Epithelial cell of esophagus (primary cell): Measurements from ENCODE around the gene NAA10.

Experiments used
- DNase-seq: peaks from one replicate; pipeline ENCODE4 v3.0.0; 2010; ENCODE audit warnings: low read depth
- H3K4me3 ChIP-seq: 2 replicates; pipeline ENCODE4 v1.5.1; 2011; ENCODE audit warnings: mild to moderate bottlenecking, low read length, control low read depth
- CTCF ChIP-seq: IDR thresholded peaks from 2 replicates; pipeline ENCODE4 v1.5.1; 2011; ENCODE audit warnings: low read depth, mild to moderate bottlenecking, low read length, control low read depth, inconsistent platforms; ENCODE audit not compliant: insufficient read depth; ENCODE audit errors: missing control alignments

NAA10 gene

GRCh38 chrX:153965406-153965805, 30.6 kb upstream of the NAA10 start:
- no peak for TF ChIP-seq CTCF
- H3K4me3 ChIP-seq = no peak overlapping the region
- no peak for DNase-seq

GRCh38 chrX:153964105-153964504, 29.3 kb upstream of the NAA10 start:
- no peak overlapping the region for H3K4me3 ChIP-seq
- DNase-seq = no peak

GRCh38 chrX:153963546-153963945, 28.7 kb upstream of the NAA10 start:
- DNase-seq = no peak
- no peak for TF ChIP-seq CTCF
- no peak overlapping the region for H3K4me3 ChIP-seq

More at GRCh38 chrX:153964105-153964504, 29.3 kb upstream of the NAA10 start:
- no peak for TF ChIP-seq CTCF

- no peak for TF ChIP-seq CTCF
- H3K4me3 ChIP-seq = no peak overlapping the region
- DNase-seq = no peak
Measured at GRCh38 chrX:153961292-153961691, 26.5 kb upstream of the NAA10 start.

GRCh38 chrX:153960786-153961185, 25.9 kb upstream of the NAA10 start:
- no peak overlapping the region for H3K4me3 ChIP-seq
- no peak for TF ChIP-seq CTCF
- DNase-seq = no peak

GRCh38 chrX:153960077-153960476, 25.2 kb upstream of the NAA10 start:
- no peak overlapping the region for H3K4me3 ChIP-seq
- TF ChIP-seq CTCF = no peak
- no peak for DNase-seq

- DNase-seq = no peak
- H3K4me3 ChIP-seq = no peak overlapping the region
- no peak for TF ChIP-seq CTCF
Measured at GRCh38 chrX:153959649-153960048, 24.8 kb upstream of the NAA10 start.
